HepG2 (cell line): Measurements from ENCODE around the gene DHRS11. TPM values are rescaled to one million over a fixed set of nuclear protein-coding genes. Genes with fewer than 3 reads are reported as not detected.

ENCODE experiments used
- CREM ChIP-seq, 2 experiments: sonication (generic) in 1 of 2; formaldehyde crosslinking in 1 of 2; IDR thresholded peaks; 2 replicates each; pipeline versions ENCODE4 v1.4.0 to v1.6.1; 2016 to 2020; ENCODE audit warnings: antibody characterized with exemption in 1 of 2, mild to moderate bottlenecking in 1 of 2, missing genetic modification reagents in 1 of 2
- HDAC1 ChIP-seq: sonication (generic); formaldehyde crosslinking; IDR thresholded peaks from 2 replicates; pipeline ENCODE4 v1.5.1; 2020; ENCODE audit warnings: mild to moderate bottlenecking, missing genetic modification reagents
- KDM6A ChIP-seq: IDR thresholded peaks from 2 replicates; pipeline ENCODE4 v1.6.1; 2016; ENCODE audit warnings: low read depth
- MAFK ChIP-seq, 2 experiments: IDR thresholded peaks in 1 of 2; conservative IDR thresholded peaks in 1 of 2; 2 replicates each; pipeline ENCODE4 v1.6.1; 2011; ENCODE audit warnings: improper control_type of control experiment in 2 of 2, low read length in 2 of 2
- PBX2 ChIP-seq: IDR thresholded peaks from 2 replicates; pipeline ENCODE4 v1.6.1; 2016; ENCODE audit warnings: control low read depth
- POLR2AphosphoS2 ChIP-seq: IDR thresholded peaks from 2 replicates; pipeline ENCODE4 v1.6.1; 2011; ENCODE audit warnings: low read depth, low read length, improper control_type of control experiment
- RARA ChIP-seq: IDR thresholded peaks from 2 replicates; pipeline ENCODE4 v1.6.1; 2016; ENCODE audit warnings: missing genetic modification reagents, missing compliant biosample characterization
- RFX3 ChIP-seq: IDR thresholded peaks from 2 replicates; pipeline ENCODE4 v1.6.1; 2016; ENCODE audit warnings: missing biosample characterization, missing genetic modification reagents
- SRSF4 ChIP-seq: fragments of 200-400 bp; formaldehyde crosslinking; IDR thresholded peaks from one replicate; pipeline ENCODE4 v1.6.1; 2018; ENCODE audit warnings: mild to moderate bottlenecking, low read depth, low read length, moderate library complexity; ENCODE audit not compliant: poor library complexity, severe bottlenecking
- STAT6 ChIP-seq: sonication (generic); formaldehyde crosslinking; IDR thresholded peaks from 2 replicates; pipeline ENCODE4 v1.4.0; 2020; ENCODE audit warnings: missing genetic modification reagents, mild to moderate bottlenecking, borderline replicate concordance
- TAF1 ChIP-seq: sonication (generic); formaldehyde crosslinking; IDR thresholded peaks from 2 replicates; pipeline ENCODE4 v1.4.0; 2020; ENCODE audit warnings: missing genetic modification reagents
- TOPORS ChIP-seq: sonication (generic); formaldehyde crosslinking; IDR thresholded peaks from 2 replicates; pipeline ENCODE4 v1.8.0; 2023; ENCODE audit warnings: mild to moderate bottlenecking, missing genetic modification reagents
- ZBTB40 ChIP-seq, 2 experiments: fragments of 450-650 bp in 1 of 2; sonication (generic) in 1 of 2; formaldehyde crosslinking in 1 of 2; IDR thresholded peaks; 2 replicates each; pipeline versions ENCODE4 v1.6.1 to v1.8.0; 2016 to 2022; ENCODE audit warnings: antibody characterized with exemption in 1 of 2, mild to moderate bottlenecking in 1 of 2, missing genetic modification reagents in 1 of 2
- ZNF468 ChIP-seq: sonication (generic); formaldehyde crosslinking; IDR thresholded peaks from 2 replicates; pipeline ENCODE4 v1.8.0; 2022; ENCODE audit warnings: mild to moderate bottlenecking, moderate library complexity, missing genetic modification reagents
- ZNF530 ChIP-seq: sonication (generic); formaldehyde crosslinking; IDR thresholded peaks from 2 replicates; pipeline ENCODE4 v1.5.0; 2020; ENCODE audit warnings: low read depth, mild to moderate bottlenecking, missing genetic modification reagents
- ZNF816 ChIP-seq: sonication (generic); formaldehyde crosslinking; IDR thresholded peaks from 2 replicates; pipeline ENCODE4 v1.8.0; 2022; ENCODE audit warnings: missing genetic modification reagents, mild to moderate bottlenecking, borderline replicate concordance
- polyA plus RNA-seq, 8 experiments: library from polyadenylated mRNA; depleted of rRNA in 3 of 8; stranded (reverse) in 7 of 8; unstranded in 1 of 8; fragments of >200 nt; fragmentation: Illumina TruSeq in 4 of 8; extraction: Trizol in 4 of 8; gene quantifications; 2 replicates each; pipeline versions ENCODE4 v1.2.1 to v1.2.3, GENCODE V29; 2011 to 2016; ENCODE audit warnings: low read depth in 4 of 8, missing spikeins in 1 of 8, mixed read lengths in 1 of 8; ENCODE audit not compliant: insufficient read depth in 1 of 8
- total RNA-seq, 5 experiments: library from RNA; depleted of rRNA; stranded (reverse); fragments of >200 nt; fragmentation: Illumina TruSeq; extraction: Trizol; gene quantifications; 2 replicates each; pipeline ENCODE4 v1.2.3, GENCODE V29; 2016; ENCODE audit warnings: low read depth in 1 of 5

DHRS11 gene
- total and polyA plus RNA-seq, 2 of the 13 experiments (the other 11 are each of a cell fraction or from before 2014, with no cell fraction given): 28.4 to 41.9 TPM

GRCh38 chr17:36601303-36602029 lies 9.8 kb downstream of the DHRS11 start, which contains the start of gene MRM1 (continued):
- TF ChIP-seq ZNF816 (CRISPR knock-in tag): no peak
- TF ChIP-seq CREM (IDR thresholded peaks at IDR 0.05): peak; percentile 37; the same call in 1 of the 2 replicates
- no peak for TF ChIP-seq CREM (CRISPR knock-in tag; IDR thresholded peaks at IDR 0.05)
- no peak for TF ChIP-seq ZNF530 (CRISPR knock-in tag)
- TF ChIP-seq TOPORS: no peak
- peak; percentile 72 for TF ChIP-seq TAF1
- TF ChIP-seq RFX3 (CRISPR knock-in tag): no peak
- TF ChIP-seq HDAC1: peak; percentile 85
- TF ChIP-seq PBX2 (CRISPR knock-in tag): no peak
- TF ChIP-seq POLR2AphosphoS2: no peak
- no peak for TF ChIP-seq STAT6 (CRISPR knock-in tag)
- TF ChIP-seq SRSF4: no peak
- no peak for TF ChIP-seq MAFK (conservative IDR thresholded peaks at IDR 0.05 in 1 of 2, IDR thresholded peaks at IDR 0.05 in 1 of 2; ENCODE audit: low read length in 2 of 2)
- no peak for TF ChIP-seq KDM6A
- no peak for TF ChIP-seq ZNF468
- TF ChIP-seq ZBTB40 (IDR thresholded peaks at IDR 0.05): no peak
- TF ChIP-seq ZBTB40 (CRISPR knock-in tag; IDR thresholded peaks at IDR 0.05): 0 out of 2 replicates have a peak, but pooled peaks have one; percentile 57
- no peak for TF ChIP-seq RARA
